Stimulated activated CD4-positive, alpha-beta T cell treated with anti-CD3 and anti-CD28 coated beads, Interleukin-2, amount 100 ng/mL, for 4 hours (primary cell): ENCODE results near the gene SLC16A4.

Experiments used
- DNase-seq: peaks from one replicate; pipeline ENCODE4 v3.0.0-alpha.2; 2020; ENCODE audit warnings: low read depth

SLC16A4 gene

GRCh38 chr1:110356379-110356778 is 34.4 kb downstream of the SLC16A4 start:
- no peak for DNase-seq

GRCh38 chr1:110355321-110355720 is 35.5 kb downstream of the SLC16A4 start:
- DNase-seq = no peak

DNA sequence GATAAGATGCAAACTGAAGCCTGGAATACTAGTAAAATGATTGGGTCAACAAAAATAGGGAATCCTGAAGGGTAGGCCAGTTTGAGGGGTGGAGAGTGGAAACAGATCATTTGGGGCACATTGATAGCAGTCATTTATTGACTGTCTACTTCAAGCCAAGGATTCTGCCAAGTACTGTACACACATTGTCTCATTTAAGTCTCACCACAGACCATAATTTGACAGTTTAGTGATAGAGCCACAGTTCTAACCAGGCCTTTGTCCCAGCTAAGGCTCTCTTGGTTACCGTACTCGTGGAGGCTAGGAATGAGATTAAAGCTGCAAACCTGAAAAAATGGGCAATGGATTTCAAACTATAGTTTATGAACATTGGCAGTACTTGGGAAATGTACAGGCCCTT is 40.5 kb downstream of the SLC16A4 start:
- no peak for DNase-seq

DNA sequence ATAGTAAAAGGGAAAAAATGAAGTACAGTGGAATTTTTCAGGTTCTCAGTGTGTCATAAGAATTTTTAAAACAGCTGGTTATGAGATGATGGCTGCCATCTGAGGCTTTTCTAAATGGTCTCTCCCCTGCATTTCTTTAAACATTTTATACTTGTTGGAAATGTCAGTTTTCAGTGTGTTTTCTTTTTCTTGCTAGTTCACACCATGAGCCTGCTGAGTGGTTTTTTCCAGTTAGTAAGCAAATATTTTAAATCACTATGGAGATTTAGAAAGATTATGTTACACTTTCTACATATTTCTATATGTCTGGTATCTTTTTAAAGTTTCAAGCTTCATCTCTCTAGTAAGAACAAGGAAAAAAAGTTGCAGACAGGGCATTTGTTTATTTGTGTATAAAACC is 42.1 kb downstream of the SLC16A4 start:
- DNase-seq = no peak

GRCh38 chr1:110348050-110348449 is 42.8 kb downstream of the SLC16A4 start:
- no peak for DNase-seq

DNA sequence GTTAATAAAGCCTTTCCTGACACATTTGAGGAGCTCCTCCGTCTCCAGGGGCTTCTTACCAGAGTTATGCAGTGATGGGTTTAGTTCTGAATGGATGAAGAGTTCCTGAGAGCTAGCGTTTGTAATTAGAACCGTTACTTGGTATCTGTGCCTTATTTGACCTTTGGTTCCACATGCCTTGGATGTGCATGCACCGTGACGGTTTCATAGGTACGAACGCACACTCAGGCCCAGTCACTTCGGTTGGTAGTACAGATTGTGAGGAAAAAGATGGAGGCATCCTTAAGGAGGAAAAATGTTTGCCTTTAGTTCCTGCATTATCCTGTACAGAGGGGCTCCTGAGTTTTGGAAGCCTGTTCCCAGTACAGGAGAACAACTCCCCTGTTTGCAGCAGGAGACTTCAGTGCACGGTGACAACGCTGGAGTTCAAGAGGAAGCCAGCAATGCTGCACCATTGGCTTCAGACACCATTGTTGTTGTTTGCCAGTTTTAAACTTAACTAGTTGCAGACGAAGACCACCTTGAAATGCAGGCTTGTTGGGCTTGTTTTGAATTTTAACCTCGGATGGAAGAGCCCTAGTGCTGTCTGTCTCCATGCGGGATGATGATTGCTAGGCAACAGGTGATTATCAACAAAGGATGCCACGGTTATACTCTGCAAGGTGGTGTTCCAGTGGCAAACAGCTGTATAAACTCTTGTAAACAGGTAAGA is 43.5 kb downstream of the SLC16A4 start:
- no peak for DNase-seq

- DNase-seq = no peak
Observed at GRCh38 chr1:110346690-110347089, 44.1 kb downstream of the SLC16A4 start.

DNA sequence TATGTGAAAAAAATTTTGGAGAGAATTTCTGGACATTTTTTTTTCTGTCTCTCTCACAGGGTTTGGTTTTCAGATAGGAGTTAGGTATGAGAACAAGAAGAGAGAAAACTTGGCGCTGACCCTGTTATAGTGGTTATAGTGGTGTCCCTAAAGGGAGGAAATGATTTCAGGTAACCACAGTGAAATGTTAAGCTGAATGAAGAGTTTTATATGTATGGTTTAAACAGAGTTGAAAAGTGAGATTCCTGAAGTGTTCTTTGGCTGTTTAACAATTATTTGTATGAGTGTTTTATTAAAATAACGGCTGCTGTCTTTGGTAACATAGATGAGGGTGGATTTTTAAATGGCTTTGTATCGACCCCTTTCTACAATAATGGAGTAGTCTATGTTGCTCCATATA is 45.3 kb downstream of the SLC16A4 start:
- DNase-seq = no peak

- DNase-seq = no peak
Observed at GRCh38 chr1:110344152-110344551, 46.7 kb downstream of the SLC16A4 start.

- no peak for DNase-seq
Observed at GRCh38 chr1:110343249-110343648, 47.6 kb downstream of the SLC16A4 start.

- no peak for DNase-seq
Observed at GRCh38 chr1:110341872-110342331, 48.9 kb downstream of the SLC16A4 start.

GRCh38 chr1:110341146-110341871 is 49.5 kb downstream of the SLC16A4 start:
- no peak for DNase-seq

DNA sequence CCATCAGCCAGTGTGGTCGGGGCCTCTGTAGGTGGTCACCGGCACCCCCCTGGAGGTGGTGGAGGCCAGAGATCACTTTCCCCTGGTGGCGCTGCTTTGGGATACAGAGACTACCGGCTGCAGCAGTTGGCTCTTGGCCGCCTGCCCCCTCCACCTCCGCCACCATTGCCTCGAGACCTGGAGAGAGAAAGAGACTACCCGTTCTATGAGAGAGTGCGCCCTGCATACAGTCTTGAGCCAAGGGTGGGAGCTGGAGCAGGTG is 50.7 kb downstream of the SLC16A4 start:
- DNase-seq = no peak

DNA sequence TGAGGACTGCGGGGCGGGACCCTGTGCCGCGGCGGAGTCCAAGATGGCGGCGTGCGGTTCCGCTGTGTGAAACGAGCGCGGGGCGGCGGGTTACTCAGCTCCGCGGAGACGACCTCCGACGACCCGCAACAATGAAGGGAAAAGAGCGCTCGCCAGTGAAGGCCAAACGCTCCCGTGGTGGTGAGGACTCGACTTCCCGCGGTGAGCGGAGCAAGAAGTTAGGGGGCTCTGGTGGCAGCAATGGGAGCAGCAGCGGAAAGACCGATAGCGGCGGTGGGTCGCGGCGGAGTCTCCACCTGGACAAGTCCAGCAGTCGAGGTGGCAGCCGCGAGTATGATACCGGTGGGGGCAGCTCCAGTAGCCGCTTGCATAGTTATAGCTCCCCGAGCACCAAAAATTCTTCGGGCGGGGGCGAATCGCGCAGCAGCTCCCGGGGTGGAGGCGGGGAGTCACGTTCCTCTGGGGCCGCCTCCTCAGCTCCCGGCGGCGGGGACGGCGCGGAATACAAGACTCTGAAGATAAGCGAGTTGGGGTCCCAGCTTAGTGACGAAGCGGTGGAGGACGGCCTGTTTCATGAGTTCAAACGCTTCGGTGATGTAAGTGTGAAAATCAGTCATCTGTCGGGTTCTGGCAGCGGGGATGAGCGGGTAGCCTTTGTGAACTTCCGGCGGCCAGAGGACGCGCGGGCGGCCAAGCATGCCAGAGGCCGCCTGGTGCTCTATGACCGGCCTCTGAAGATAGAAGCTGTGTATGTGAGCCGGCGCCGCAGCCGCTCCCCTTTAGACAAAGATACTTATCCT is 51.2 kb downstream of the SLC16A4 start:
- peak; percentile 45 for DNase-seq

DNA sequence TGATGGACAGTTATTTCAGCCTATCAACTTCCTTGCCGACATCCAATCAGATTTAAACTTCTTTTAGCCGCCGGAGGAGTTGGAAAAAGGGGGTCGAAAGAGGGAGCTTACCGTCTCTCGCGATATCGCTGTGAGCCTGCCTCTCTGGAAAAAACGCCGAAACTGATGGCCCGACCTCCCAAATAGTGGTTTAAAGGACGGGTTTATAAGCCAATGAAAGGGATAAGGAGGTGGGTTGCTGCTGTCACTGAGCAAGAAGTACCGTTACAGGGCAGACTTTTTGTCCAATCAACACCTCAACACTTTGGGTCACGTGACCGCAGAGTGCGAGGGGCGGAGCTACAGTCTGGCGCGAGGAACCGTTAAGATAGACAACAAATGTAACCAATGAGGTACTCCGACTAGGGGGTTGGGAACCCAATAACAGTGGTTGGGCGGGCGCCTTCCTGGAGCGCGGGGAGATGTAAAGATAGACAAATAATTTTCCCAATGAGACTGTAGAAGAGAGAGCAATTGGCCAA is 51.9 kb downstream of the SLC16A4 start, which contains the start of gene RBM15:
Gene RBM15, plus strand, starts transcription at position 492 of the 521 bp plus-strand sequence. Its CDS starts 29 bp downstream, at position 521.
- DNase-seq = peak; percentile 96

GRCh38 chr1:110338309-110338885 is 52.4 kb downstream of the SLC16A4 start:
- DNase-seq = peak; percentile 94

GRCh38 chr1:110337704-110338308 is 53.0 kb downstream of the SLC16A4 start:
- DNase-seq = peak; percentile 5

DNA sequence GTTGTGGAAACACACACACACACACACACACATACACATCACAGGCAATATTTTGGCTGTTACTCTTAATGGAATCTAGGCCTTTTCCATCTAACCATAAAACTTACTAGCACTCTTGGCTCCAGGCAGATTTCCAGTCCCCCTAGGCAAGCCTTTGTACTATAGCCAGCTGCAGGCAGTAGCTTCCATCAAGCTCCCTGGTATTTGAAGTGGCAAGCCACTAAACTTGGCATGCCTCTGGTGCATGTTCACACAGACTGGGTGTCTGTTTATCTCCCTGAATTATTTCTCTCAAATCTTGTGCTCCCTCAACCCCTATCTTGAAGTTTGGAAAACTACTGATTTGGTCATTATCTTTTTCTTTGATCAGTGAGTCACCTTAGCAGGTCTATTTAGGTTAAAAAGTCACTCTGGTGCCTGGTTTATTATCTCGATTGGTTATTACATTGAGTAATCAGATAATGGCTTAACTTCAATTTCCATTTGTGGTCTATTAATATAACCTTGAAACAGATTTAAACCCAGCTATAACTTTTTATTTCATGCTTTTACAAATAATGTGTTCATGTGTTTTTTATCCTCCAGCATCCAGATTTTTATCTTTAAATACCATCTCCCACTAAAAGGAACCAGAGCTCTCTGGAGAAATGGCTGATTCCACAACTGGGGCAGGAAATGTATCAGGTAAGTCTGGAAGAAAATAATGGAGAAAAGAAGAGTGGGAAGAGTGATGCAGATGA is 54.4 kb downstream of the SLC16A4 start:
- no peak for DNase-seq

DNA sequence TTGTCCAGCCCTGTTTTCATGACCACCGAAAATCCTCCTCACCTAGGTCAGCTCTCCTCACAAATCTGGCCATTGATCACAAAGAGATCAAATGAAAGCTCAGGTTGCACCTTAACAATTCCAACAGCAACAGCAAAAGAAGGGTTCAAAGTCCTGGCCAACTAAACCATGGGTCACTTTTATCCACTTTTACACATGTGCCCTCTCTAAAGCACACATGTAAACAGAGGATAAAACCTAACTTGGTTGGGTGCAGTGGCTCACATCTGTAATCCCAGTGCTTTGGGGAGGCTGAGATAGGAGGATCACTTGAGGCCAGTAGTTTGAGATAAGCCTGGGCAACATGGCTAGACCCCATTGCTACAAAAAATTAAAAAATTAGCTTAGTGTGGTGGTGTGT is 55.6 kb downstream of the SLC16A4 start:
- DNase-seq = no peak

DNA sequence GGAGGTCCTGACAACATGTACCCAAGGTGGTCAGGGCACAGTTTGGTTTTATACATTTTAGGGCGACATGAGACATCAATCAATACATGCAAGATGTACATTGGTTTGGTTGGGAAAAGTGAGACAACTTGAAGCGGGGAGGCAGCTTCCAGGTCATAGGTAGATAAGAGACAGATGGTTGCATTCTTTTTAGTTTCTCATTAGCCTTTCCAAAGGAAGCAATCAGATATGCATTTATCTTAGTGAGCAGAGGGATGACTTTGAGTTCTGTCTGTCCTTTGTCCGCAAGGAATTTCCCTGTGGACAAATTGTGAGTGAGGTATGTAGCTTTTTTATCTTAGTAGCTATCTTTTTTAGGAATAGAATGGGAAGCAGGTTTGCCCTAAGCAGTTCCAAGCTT is 62.1 kb downstream of the SLC16A4 start:
- DNase-seq = no peak

- DNase-seq = no peak
Observed at GRCh38 chr1:110328274-110328673, 62.6 kb downstream of the SLC16A4 start.
